ENCODE data around the gene MTUS2.

GRCh38 chr13:29530901-29531300, 710.8 kb downstream of the MTUS2 start:
- TF ChIP-seq, protein P1, sequence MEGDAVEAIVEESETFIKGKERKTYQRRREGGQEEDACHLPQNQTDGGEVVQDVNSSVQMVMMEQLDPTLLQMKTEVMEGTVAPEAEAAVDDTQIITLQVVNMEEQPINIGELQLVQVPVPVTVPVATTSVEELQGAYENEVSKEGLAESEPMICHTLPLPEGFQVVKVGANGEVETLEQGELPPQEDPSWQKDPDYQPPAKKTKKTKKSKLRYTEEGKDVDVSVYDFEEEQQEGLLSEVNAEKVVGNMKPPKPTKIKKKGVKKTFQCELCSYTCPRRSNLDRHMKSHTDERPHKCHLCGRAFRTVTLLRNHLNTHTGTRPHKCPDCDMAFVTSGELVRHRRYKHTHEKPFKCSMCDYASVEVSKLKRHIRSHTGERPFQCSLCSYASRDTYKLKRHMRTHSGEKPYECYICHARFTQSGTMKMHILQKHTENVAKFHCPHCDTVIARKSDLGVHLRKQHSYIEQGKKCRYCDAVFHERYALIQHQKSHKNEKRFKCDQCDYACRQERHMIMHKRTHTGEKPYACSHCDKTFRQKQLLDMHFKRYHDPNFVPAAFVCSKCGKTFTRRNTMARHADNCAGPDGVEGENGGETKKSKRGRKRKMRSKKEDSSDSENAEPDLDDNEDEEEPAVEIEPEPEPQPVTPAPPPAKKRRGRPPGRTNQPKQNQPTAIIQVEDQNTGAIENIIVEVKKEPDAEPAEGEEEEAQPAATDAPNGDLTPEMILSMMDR (IDR thresholded peaks at IDR 0.05; ENCODE audit: low read depth, low read length, poor library complexity, severe bottlenecking) = no peak
- TF ChIP-seq EZH2phosphoT487 (IDR thresholded peaks at IDR 0.05; ENCODE audit: borderline replicate concordance, low read length) = no peak

All from DOHH2 (cell line).